HG03565 (cell line): ENCODE data around the gene SCN7A.

Experiments
- ATAC-seq: cut with Tn5 transposase; IDR thresholded peaks from one replicate; pipeline ENCODE4 v1.9.1; 2021; ENCODE audit warnings: mild to moderate bottlenecking, moderate library complexity; ENCODE audit not compliant: unreplicated experiment

The SCN7A gene

GRCh38 chr2:166405569-166405926, 88.5 kb downstream of the SCN7A start:
- ATAC-seq: no peak

GRCh38 chr2:166404831-166405568, 89.0 kb downstream of the SCN7A start:
- no peak for ATAC-seq

- no peak for ATAC-seq
Measured at GRCh38 chr2:166394245-166394644, 99.8 kb downstream of the SCN7A start.

DNA sequence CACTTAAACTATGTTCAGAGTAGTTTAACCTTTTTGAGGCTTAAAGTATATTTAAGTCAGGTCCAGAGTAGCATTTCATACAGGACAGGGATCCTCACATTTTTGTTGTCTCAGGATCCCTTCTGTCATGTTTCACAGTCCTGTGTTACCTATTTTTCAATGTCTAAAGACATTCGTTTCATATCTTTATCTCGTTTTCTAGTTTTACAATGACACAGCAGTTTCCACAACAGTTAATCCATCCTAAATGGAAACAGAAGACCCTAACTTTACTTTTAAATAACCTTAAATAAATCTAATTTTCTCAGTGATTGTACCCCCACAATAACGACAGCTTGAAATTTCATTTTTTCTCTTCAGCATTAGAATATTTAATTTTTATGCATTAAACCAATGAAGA, 101.0 kb downstream of the SCN7A start:
- no peak for ATAC-seq

DNA sequence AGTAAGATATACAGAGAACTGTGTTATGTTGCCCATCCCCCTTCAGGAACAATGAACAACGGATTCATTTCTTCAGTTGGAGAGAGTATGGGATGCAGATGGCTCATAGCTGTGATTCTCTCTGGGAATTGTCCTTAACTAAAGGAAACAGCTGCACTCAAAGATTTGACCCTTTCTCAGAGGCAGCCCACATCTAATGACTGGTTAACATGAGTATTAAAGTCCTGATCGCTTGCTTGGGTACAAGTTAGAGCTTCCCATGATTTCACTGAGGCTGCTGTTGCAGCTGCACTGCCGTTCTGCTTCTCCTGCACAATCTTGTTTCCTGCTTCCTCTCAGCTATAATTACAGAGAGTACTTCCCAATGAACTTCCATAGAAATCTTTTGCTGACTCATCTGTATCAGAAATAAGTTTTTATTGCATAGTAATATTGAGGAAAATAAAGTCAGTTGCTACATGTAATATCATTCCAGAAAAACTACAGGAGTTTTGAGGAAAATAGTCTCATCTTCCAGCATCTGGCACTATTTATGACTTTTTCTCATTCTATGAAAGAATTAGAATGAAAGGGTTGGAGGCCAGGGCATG, 105.5 kb downstream of the SCN7A start:
- no peak for ATAC-seq

- no peak for ATAC-seq
Measured at GRCh38 chr2:166385313-166385712, 108.7 kb downstream of the SCN7A start.

DNA sequence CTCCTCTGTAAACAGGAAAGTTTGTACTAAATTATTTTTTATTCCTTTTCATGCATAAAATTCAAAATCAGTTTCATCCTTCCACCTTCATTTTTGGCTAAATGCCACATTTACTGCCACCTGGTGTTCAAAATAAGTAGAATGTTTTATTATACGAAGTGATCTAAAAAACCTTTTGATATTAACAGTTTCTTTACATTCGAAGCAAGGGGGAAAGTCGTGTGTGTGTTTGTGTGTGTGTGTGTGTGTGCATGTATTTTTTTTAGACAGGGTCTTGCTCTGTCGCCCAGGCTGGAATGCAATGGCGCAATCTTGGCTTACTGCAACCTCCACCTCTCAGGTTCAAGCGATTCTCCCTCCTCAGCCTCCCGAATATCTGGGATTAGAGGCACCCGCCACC, 109.3 kb downstream of the SCN7A start:
- no peak for ATAC-seq

GRCh38 chr2:166382448-166382847, 111.6 kb downstream of the SCN7A start:
- no peak for ATAC-seq

DNA sequence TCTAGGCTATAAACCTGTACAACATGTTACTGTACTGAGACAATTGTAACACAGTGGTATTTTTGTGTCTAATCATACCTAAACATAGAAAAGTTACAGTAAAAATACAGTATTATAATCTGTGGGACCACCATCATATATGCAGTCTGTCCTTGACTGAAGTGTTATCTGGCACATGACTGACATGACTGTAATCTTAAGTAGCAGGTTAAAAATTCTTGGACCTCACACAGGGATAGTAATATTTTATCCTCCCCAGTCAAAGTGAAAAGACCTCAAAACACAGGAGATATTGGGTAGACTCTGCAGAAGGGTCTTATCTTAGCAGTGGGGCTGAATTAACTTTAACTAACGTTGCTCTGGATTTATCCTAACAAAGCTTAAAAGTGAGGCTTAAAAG, 113.4 kb downstream of the SCN7A start:
- no peak for ATAC-seq

DNA sequence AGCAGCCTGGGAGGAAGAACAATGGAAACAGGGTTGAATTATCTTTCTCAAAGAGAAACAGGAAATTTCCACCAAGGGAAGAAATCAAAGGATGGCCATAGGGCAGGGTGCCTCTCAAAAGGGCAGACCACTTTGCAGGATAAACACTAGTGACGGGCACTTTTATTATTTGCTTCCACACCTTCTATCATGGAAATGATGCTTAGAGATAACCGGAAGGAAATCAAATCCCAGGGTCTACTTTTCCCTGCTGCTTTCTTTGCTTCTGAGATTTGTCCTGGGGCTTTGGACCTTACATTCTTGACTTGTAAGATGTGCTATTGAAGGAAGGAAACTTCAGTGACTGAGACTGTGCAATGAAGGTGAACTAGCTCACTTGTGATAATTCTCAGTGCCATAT, 117.2 kb downstream of the SCN7A start:
- no peak for ATAC-seq

DNA sequence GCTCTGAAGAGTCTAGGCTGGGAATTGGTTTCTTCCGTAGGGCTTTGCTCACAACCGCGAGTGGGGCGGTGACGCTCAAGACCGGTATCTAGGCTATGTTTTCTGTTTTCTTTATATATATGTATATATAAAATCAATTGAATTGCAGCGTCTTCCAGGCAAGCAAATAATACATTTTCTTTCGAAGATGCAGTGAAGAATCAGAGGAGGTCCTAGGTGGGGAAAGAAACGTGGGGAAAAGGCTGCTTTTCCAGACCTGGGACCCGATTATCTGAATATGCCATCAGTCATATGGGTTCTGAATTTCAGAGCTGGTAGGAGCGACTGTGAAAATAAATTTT, 117.6 kb downstream of the SCN7A start:
- no peak for ATAC-seq

- ATAC-seq: no peak
Measured at GRCh38 chr2:166375736-166376487, 118.1 kb downstream of the SCN7A start, which contains the start of gene SCN9A. TSS of gene SCN9A (minus strand) at chr2:166375944. CDS start at chr2:166311756, 64,188 bp downstream.

GRCh38 chr2:166375195-166375735, 118.8 kb downstream of the SCN7A start:
- no peak for ATAC-seq

- no peak for ATAC-seq
Measured at GRCh38 chr2:166373951-166374350, 120.1 kb downstream of the SCN7A start.

- no peak for ATAC-seq
Measured at GRCh38 chr2:166373539-166373938, 120.5 kb downstream of the SCN7A start.

- ATAC-seq: no peak
Measured at GRCh38 chr2:166373105-166373504, 120.9 kb downstream of the SCN7A start.

DNA sequence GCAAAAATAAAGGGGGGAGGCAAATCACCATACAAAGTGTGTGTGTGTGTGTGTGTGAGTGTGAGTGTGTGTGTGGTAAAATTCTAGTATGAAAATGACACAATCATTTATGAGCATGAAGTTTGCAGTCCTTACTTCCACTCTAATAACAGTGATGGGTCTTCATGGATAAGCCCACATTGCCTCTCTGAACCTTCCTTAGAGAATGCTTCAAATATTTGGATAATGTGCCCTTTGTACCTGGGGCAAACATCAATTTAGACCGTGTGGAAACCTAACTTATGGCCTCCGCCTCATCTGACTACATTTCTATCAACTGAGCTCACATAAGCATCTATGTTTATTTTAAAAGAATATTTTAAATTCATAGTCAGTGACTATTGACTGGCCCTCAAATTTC, 122.0 kb downstream of the SCN7A start:
- ATAC-seq: no peak

DNA sequence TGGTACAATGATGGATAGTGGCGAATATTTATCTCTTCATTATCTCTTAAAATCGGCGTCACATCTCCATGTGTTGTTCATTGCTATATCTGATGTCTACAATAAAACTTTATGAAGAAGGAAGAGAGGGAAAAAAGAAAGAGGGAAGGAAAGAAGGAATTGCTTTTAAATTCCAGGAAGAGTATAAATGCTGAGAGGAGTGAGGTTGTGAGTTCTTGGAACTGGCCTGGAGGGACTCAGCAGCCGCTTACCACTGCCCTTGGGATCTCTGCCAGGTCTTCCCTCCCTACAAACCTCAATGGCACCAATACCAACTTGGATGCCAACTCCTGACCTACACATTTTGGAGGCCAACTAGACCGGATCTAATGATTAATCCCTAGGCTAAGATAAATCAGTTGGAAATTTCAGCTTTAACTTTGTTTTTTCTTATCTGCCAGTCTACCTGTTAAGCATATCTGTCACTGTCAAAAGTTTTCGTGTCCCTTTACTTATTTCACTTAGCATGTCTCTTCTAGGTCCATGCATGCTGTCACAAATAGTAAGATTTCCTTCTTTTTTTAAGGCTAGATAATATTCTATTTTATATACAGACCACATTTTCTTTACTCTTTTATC, 128.1 kb downstream of the SCN7A start:
- no peak for ATAC-seq

- no peak for ATAC-seq
Measured at GRCh38 chr2:166365239-166365638, 128.8 kb downstream of the SCN7A start.

- no peak for ATAC-seq
Measured at GRCh38 chr2:166364476-166365161, 129.4 kb downstream of the SCN7A start.
